22Rv1 (cell line): ENCODE results near the gene OGN.
"Not testable (repeated sequence)": the region's sequence is repeated elsewhere in the genome, so short reads cannot be mapped to it uniquely, and the experiment has no call there.

ENCODE experiments used
- H3K27ac ChIP-seq: fragments of 450-650 bp; 2 replicates; pipeline ENCODE4 v1.5.1; 2017
- CTCF ChIP-seq: fragments of 450-650 bp; IDR thresholded peaks from 2 replicates; pipeline ENCODE4 v1.5.1; 2017; ENCODE audit warnings: mild to moderate bottlenecking
- ZFX ChIP-seq: fragments of 450-650 bp; IDR thresholded peaks from 2 replicates; pipeline ENCODE4 v1.6.1; 2017; ENCODE audit warnings: antibody characterized with exemption, borderline replicate concordance

OGN gene

GRCh38 chr9:92423612-92424011 lies 19.2 kb upstream of the OGN start:
- H3K27ac ChIP-seq = no peak overlapping the region
- TF ChIP-seq CTCF = no peak
- no peak for TF ChIP-seq ZFX

- TF ChIP-seq CTCF (no peak), ZFX (no peak)
- H3K27ac ChIP-seq = no peak overlapping the region
These were observed 18.4 kb upstream of the OGN start for GRCh38 chr9:92422611-92423338.

DNA sequence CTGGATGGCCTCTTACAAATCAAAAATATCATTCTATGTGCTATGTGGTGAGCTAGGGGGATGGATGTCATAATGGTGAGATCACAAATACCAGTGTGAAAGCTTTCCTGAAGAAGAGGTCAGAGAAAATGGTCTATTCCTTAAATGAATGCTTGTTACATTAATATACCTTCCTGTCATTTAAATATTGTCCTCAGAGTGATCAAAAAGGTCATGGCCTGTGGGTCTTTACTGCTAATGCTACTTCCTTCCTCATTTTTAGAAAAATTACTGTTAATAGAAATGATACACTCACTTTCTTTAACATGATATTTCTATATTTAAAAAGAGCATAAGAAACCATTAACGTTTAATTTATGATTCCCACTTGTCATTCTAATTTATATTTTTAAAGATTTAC lies 10.2 kb upstream of the OGN start:
- no peak overlapping the region for H3K27ac ChIP-seq
- no peak for TF ChIP-seq ZFX

GRCh38 chr9:92411157-92411556 lies 6.8 kb upstream of the OGN start:
- H3K27ac ChIP-seq = not testable (repeated sequence)

DNA sequence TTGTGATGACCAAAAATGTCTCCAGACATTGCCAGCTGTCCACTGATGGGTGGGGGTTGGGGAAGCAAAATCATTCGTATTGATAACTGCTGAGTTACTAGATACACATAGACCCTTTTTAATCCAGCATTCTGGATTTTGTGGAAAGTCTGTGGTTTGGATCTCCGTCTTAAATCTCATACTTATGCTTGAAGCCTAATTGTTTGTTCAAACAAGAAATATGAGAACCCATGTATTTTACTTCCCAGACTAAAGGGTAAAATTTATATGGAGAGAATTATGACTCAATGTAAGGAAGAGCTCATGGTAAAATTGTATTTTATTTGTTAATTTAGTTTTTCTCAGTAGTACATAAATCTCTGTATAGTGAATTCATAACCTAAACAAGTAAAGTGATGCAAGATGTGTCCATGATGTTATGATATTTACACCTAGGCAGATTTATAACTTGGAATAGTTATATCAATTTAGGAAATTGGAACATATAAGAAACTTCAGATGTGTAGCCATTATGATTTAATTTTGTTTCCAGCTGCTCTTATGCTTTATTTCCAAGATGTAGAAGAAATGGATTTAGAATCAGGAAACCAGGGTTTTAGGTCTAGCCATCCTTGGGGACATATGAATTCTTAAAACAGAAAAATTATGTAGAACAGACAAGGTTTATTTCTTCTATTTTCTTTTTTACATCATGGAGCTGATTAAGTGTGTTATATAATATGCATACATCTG lies 4.5 kb upstream of the OGN start:
- TF ChIP-seq CTCF = no peak
- no peak for TF ChIP-seq ZFX
- no peak overlapping the region for H3K27ac ChIP-seq

- TF ChIP-seq CTCF (no peak), ZFX (no peak)
- H3K27ac ChIP-seq = no peak overlapping the region
These were observed 3.4 kb upstream of the OGN start for GRCh38 chr9:92407818-92408217.

- H3K27ac ChIP-seq = no peak overlapping the region
- TF ChIP-seq CTCF (no peak), ZFX (no peak)
These were observed 2.1 kb upstream of the OGN start for GRCh38 chr9:92406477-92406876.

- H3K27ac ChIP-seq = no peak overlapping the region
- TF ChIP-seq CTCF = no peak
- TF ChIP-seq ZFX = no peak
These were observed 1.4 kb upstream of the OGN start for GRCh38 chr9:92405818-92406217.
